IMR-90 (cell line): ENCODE results near the gene PLPP3. TPM values are rescaled to one million over a fixed set of nuclear protein-coding genes. Genes with fewer than 3 reads are reported as not detected.

Experiments used
- ATAC-seq: fragments of 200-7000 bp; cut with Tn5 transposase; 2 replicates; pipeline ENCODE4 v1.9.1; 2020; ENCODE audit warnings: low read depth, mild to moderate bottlenecking, moderate library complexity
- BruUV-seq: library from RNA; stranded (reverse); fragments of 400-500 nt; replicated peaks from 2 replicates; lab custom pipeline; 2021; lab: Mats Ljungman, UMichigan
- CTCF ChIA-PET: fragments of 300-600 bp; formaldehyde crosslinking; extraction: SDS; loops from one replicate; lab custom pipeline; 2021; ENCODE audit warnings: antibody characterized with exemption; lab: Yijun Ruan, JAX
- POLR2A ChIA-PET: fragments of 300-600 bp; sonication (Branson Sonifier 250); formaldehyde crosslinking; loops from one replicate; lab custom pipeline; 2022; ENCODE audit warnings: antibody characterized with exemption; ENCODE audit not compliant: unreplicated experiment; lab: Charles Lee
- DNase-seq: peaks from one replicate; pipeline ENCODE4 v3.0.0; 2013
- H2AFZ ChIP-seq: replicated peaks from 2 replicates; pipeline ENCODE3; 2013; ENCODE audit warnings: low read length, mild to moderate bottlenecking; ENCODE audit not compliant: poor library complexity
- H2AK5ac ChIP-seq: 2 replicates; pipeline ENCODE4 v1.6.1; 2013; ENCODE audit warnings: low read depth, low read length, inconsistent platforms
- H2AK9ac ChIP-seq: replicated peaks from 2 replicates; pipeline ENCODE3; 2013; ENCODE audit warnings: mild to moderate bottlenecking, low read depth, low read length, moderate library complexity; ENCODE audit not compliant: poor library complexity
- H2BK120ac ChIP-seq: 2 replicates; pipeline ENCODE4 v1.6.1; 2013; ENCODE audit warnings: low read depth, low read length, inconsistent platforms
- H2BK15ac ChIP-seq: 3 replicates; pipeline ENCODE4 v1.6.1; 2013; ENCODE audit warnings: low read depth, low read length, inconsistent platforms
- H2BK20ac ChIP-seq: 2 replicates; pipeline ENCODE4 v1.6.1; 2013; ENCODE audit warnings: low read depth, mild to moderate bottlenecking, inconsistent platforms, low read length, moderate library complexity
- H2BK5ac ChIP-seq: 2 replicates; pipeline ENCODE4 v1.6.1; 2013; ENCODE audit warnings: mild to moderate bottlenecking, low read depth, low read length, inconsistent platforms; ENCODE audit not compliant: poor library complexity, severe bottlenecking
- H3K14ac ChIP-seq: replicated peaks from 2 replicates; pipeline ENCODE4 v1.6.1; 2013; ENCODE audit warnings: low read depth, low read length, inconsistent platforms
- H3K18ac ChIP-seq: 2 replicates; pipeline ENCODE4 v1.6.1; 2013; ENCODE audit warnings: low read depth, low read length, control low read depth
- H3K23ac ChIP-seq: 2 replicates; pipeline ENCODE4 v1.6.1; 2013; ENCODE audit warnings: low read depth, low read length, inconsistent platforms
- H3K27ac ChIP-seq: 2 replicates; pipeline ENCODE4 v1.5.1; 2013; ENCODE audit warnings: mild to moderate bottlenecking, control low read depth, low read length; ENCODE audit not compliant: insufficient read depth
- H3K27me3 ChIP-seq: 2 replicates; pipeline ENCODE4 v1.6.1; 2013; ENCODE audit warnings: low read length; ENCODE audit not compliant: control insufficient read depth, insufficient read depth
- H3K36me3 ChIP-seq: 2 replicates; pipeline ENCODE4 v1.6.1; 2013; ENCODE audit warnings: low read length, mixed read lengths; ENCODE audit not compliant: control insufficient read depth, insufficient read depth
- H3K4ac ChIP-seq: 2 replicates; pipeline ENCODE4 v1.6.1; 2013; ENCODE audit warnings: low read depth, low read length, inconsistent platforms
- H3K4me1 ChIP-seq: 2 replicates; pipeline ENCODE4 v1.6.1; 2013; ENCODE audit warnings: low read length, mixed read lengths; ENCODE audit not compliant: control insufficient read depth, insufficient read depth
- H3K4me2 ChIP-seq: 2 replicates; pipeline ENCODE4 v1.6.1; 2013; ENCODE audit warnings: low read depth, mild to moderate bottlenecking, control low read depth, low read length, moderate library complexity
- H3K4me3 ChIP-seq: 2 replicates; pipeline ENCODE4 v1.5.1; 2013; ENCODE audit warnings: low read depth, mild to moderate bottlenecking, control low read depth, low read length, moderate library complexity; ENCODE audit not compliant: insufficient read depth
- H3K56ac ChIP-seq: 2 replicates; pipeline ENCODE4 v1.6.1; 2013; ENCODE audit warnings: low read length, inconsistent platforms; ENCODE audit not compliant: insufficient read depth; ENCODE audit errors: extremely low read depth
- H3K79me1 ChIP-seq, 2 experiments: 2 replicates each; pipeline ENCODE4 v1.6.1; 2013; ENCODE audit warnings: low read length in 2 of 2, inconsistent platforms in 1 of 2, low read depth in 1 of 2
- H3K9ac ChIP-seq: 2 replicates; pipeline ENCODE4 v1.6.1; 2013; ENCODE audit warnings: low read depth, low read length, control low read depth
- H3K9me1 ChIP-seq: 2 replicates; pipeline ENCODE4 v1.6.1; 2013; ENCODE audit warnings: low read length, inconsistent platforms; ENCODE audit not compliant: insufficient read depth
- H3K9me3 ChIP-seq: 2 replicates; pipeline ENCODE4 v1.6.1; 2013; ENCODE audit warnings: low read length; ENCODE audit not compliant: control insufficient read depth, insufficient read depth
- H4K20me1 ChIP-seq: 2 replicates; pipeline ENCODE4 v1.6.1; 2013; ENCODE audit warnings: low read length, inconsistent platforms; ENCODE audit not compliant: insufficient read depth
- H4K5ac ChIP-seq: 2 replicates; pipeline ENCODE4 v1.6.1; 2013; ENCODE audit warnings: mild to moderate bottlenecking, low read depth, low read length, control low read depth
- H4K8ac ChIP-seq, 2 experiments: 2 replicates each; pipeline ENCODE4 v1.6.1; 2013; ENCODE audit warnings: low read depth in 2 of 2, low read length in 2 of 2, control low read depth in 1 of 2, inconsistent platforms in 1 of 2
- H4K91ac ChIP-seq: 2 replicates; pipeline ENCODE4 v1.6.1; 2013; ENCODE audit warnings: low read depth, low read length, inconsistent platforms; ENCODE audit not compliant: insufficient read depth
- BHLHE40 ChIP-seq: fragments of 150-350 bp; IDR thresholded peaks from 2 replicates; pipeline ENCODE4 v1.6.1; 2016; ENCODE audit warnings: mild to moderate bottlenecking, low read depth, low read length
- MXI1 ChIP-seq: IDR thresholded peaks from 2 replicates; pipeline ENCODE4 v1.6.1; 2012; ENCODE audit warnings: low read depth, mild to moderate bottlenecking, low read length, moderate library complexity, borderline replicate concordance
- RAD21 ChIP-seq: IDR thresholded peaks from 2 replicates; pipeline ENCODE4 v1.6.1; 2012; ENCODE audit warnings: low read length, improper control_type of control experiment
- RCOR1 ChIP-seq: IDR thresholded peaks from 2 replicates; pipeline ENCODE4 v1.6.1; 2012; ENCODE audit warnings: mild to moderate bottlenecking, low read length, improper control_type of control experiment; ENCODE audit not compliant: insufficient replicate concordance
- WGBS, 2 experiments: methylation state at CpG; one replicate each; pipeline versions ENCODE4 v1.1.5 to v1.1.7; 2013; ENCODE audit warnings: missing lambda C conversion rate in 2 of 2; ENCODE audit not compliant: insufficient read length in 1 of 2; ENCODE audit errors: extremely low coverage in 2 of 2; 5-methylcytosine and 5-hydroxymethylcytosine counted together
- dilution Hi-C: fragments of 300-500 bp; cut with HindIII; formaldehyde crosslinking; loops from one replicate; pipeline ENCODE4 v1.14.3; 2018; ENCODE audit warnings: low sequenced_read_pairs; ENCODE audit not compliant: unreplicated experiment
- in situ Hi-C: fragments of 300-500 bp; cut with MboI; formaldehyde crosslinking; loops from 3 replicates; pipeline ENCODE4 v1.14.3; 2019; ENCODE audit warnings: low sequenced_read_pairs, inconsistent platforms, mixed read lengths
- intact Hi-C: fragments of 100-400 bp; cut with micrococcal nuclease; formaldehyde crosslinking; loops from 2 replicates; pipeline ENCODE4 v1.10.0; 2022
- polyA plus RNA-seq, 3 experiments: library from polyadenylated mRNA; depleted of rRNA; stranded (reverse); fragments of >200 nt; gene quantifications; 2 replicates each; pipeline ENCODE4 v1.2.3, GENCODE V29; 2012; ENCODE audit warnings: low replicate concordance in 1 of 3
- total RNA-seq: library from RNA; depleted of rRNA; stranded (reverse); fragments of >200 nt; gene quantifications from 2 replicates; pipeline ENCODE4 v1.2.3, GENCODE V29; 2012
- TF ChIP-seq, protein P1 (sequence below): fragments of 150-350 bp; IDR thresholded peaks from 2 replicates; pipeline ENCODE4 v1.6.1; 2017; ENCODE audit warnings: mild to moderate bottlenecking, antibody characterized with exemption, low read length, low read depth
- TF ChIP-seq, protein P2 (sequence below): conservative IDR thresholded peaks from 2 replicates; pipeline ENCODE4 v1.5.1; 2012; ENCODE audit warnings: mild to moderate bottlenecking, low read depth, low read length, improper control_type of control experiment
- TF ChIP-seq, protein P3 (sequence below): fragments of 150-350 bp; IDR thresholded peaks from 2 replicates; pipeline ENCODE4 v1.6.1; 2016; ENCODE audit warnings: low read depth, mild to moderate bottlenecking, low read length, moderate library complexity, borderline replicate concordance

The PLPP3 gene
- total and polyA plus RNA-seq, 2 of the 4 experiments (the other 2 are of a cell fraction) = 49.9 to 56.6 TPM

DNA sequence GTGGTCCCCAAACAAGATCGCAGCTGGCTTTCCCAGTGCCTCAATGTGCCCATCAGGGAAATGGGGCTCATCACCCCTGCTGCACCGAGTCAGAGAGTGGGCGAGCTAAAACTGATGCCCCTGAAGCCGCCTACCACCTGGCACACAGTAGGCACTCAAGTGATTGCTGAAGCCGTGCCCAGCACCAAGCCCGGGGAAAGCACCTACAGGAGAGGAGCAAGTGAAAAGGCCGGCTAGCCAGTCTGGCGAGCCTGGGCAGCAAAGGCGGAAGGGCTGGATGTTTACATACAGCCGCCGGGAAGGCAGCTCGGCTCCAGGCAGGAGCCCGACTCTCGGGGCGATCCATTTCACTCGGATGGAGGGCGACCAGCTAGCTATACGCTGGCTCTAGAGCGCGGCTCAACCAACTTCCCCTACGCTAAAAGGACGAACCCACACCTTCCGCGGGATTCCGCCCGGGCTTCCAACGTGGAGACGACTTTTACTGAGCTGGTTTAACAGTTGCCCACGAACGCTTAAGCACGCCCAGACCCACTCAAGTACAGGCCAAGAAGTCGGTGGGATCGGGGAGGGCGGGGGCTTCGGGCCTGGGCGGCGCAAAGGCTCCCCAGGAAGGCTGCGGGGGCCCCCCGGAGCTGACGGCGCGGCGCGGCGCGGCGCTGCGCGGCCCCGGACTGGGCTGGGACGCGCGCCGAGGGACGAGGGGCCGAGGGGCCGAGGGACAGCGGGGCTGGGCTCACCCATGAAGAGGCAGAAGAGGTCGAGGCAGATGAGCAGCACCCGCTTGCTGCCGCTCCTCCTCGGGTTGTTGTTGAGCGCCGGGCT lies 1.0 kb downstream of the PLPP3 start:
- peak overlapping the region; percentile 95 for H3K4me2 ChIP-seq
- peak overlapping the region; percentile 79 for H3K27ac ChIP-seq
- H3K9me3 ChIP-seq = no peaks in the 10 kb centered on the region
- H4K91ac ChIP-seq = peak overlapping the region; percentile 58; the same call in 1 of the 2 replicates
- H4K5ac ChIP-seq = peak overlapping the region; percentile 16
- H3K23ac ChIP-seq = peak overlapping the region; percentile 99
- peak overlapping the region; percentile 92 for H3K14ac ChIP-seq
- intact Hi-C loops (loop anchor here (2.0 to 10.0 kb wide), 9 partner anchors 66 to 854 kb away; no protein-coding TSS in a partner anchor), dilution Hi-C loops (loop anchor here (25.0 kb wide), 1 partner anchor 1291 kb away; no protein-coding TSS in a partner anchor), in situ Hi-C loops (loop anchor here (10.0 kb wide), 1 partner anchor 844 kb away; no protein-coding TSS in a partner anchor)
- peak overlapping the region; percentile 91 for H2AK9ac ChIP-seq
- ChIA-PET POLR2A (no interaction called here), CTCF (interaction anchor here (0.6 to 1.6 kb wide), 4 partner anchors 463 to 1188 kb away, joined by 3 to 5 read pairs (median 4); no protein-coding TSS in a partner anchor)
- no peaks in the 10 kb centered on the region for H3K27me3 ChIP-seq
- H3K9ac ChIP-seq = peak overlapping the region; percentile 97
- peaks cover 49% of the 10 kb centered on the region for H4K20me1 ChIP-seq
- peak; percentile 19 for ATAC-seq
- peak overlapping the region; percentile 69 for H3K56ac ChIP-seq
- H3K4me3 ChIP-seq = peak overlapping the region; percentile 81
- peak overlapping the region; percentile 35 for H3K18ac ChIP-seq
- H3K4me1 ChIP-seq = peaks cover 8% of the 10 kb centered on the region
- H2BK120ac ChIP-seq = peak overlapping the region; percentile 35
- peaks cover 15 to 41% of the 10 kb centered on the region in 2 experiments for H3K79me1 ChIP-seq
- H3K36me3 ChIP-seq = peaks cover 21% of the 10 kb centered on the region
- BruUV-seq = no TSS peak
- peak; percentile 61 for DNase-seq
- peak overlapping the region; percentile 80 for H2AFZ ChIP-seq
- no peaks in the 10 kb centered on the region for H3K9me1 ChIP-seq
- 0% methylated on average over 38 of the region's 64 CpGs; no CpG with 5 or more reads in 1 of the 2 experiments for WGBS, 2 experiments
- peak overlapping the region; percentile 36 for H2AK5ac ChIP-seq
- H3K4ac ChIP-seq = peak overlapping the region; percentile 73
- TF ChIP-seq, protein P1, sequence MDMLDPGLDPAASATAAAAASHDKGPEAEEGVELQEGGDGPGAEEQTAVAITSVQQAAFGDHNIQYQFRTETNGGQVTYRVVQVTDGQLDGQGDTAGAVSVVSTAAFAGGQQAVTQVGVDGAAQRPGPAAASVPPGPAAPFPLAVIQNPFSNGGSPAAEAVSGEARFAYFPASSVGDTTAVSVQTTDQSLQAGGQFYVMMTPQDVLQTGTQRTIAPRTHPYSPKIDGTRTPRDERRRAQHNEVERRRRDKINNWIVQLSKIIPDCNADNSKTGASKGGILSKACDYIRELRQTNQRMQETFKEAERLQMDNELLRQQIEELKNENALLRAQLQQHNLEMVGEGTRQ = no peak
- TF ChIP-seq RCOR1 (peak; percentile 64), MXI1 (no peak), RAD21 (0 out of 2 replicates have a peak, but pooled peaks have one; percentile 1), BHLHE40 (no peak)
- TF ChIP-seq, protein P2, sequence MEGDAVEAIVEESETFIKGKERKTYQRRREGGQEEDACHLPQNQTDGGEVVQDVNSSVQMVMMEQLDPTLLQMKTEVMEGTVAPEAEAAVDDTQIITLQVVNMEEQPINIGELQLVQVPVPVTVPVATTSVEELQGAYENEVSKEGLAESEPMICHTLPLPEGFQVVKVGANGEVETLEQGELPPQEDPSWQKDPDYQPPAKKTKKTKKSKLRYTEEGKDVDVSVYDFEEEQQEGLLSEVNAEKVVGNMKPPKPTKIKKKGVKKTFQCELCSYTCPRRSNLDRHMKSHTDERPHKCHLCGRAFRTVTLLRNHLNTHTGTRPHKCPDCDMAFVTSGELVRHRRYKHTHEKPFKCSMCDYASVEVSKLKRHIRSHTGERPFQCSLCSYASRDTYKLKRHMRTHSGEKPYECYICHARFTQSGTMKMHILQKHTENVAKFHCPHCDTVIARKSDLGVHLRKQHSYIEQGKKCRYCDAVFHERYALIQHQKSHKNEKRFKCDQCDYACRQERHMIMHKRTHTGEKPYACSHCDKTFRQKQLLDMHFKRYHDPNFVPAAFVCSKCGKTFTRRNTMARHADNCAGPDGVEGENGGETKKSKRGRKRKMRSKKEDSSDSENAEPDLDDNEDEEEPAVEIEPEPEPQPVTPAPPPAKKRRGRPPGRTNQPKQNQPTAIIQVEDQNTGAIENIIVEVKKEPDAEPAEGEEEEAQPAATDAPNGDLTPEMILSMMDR = no peak
- TF ChIP-seq, protein P3, sequence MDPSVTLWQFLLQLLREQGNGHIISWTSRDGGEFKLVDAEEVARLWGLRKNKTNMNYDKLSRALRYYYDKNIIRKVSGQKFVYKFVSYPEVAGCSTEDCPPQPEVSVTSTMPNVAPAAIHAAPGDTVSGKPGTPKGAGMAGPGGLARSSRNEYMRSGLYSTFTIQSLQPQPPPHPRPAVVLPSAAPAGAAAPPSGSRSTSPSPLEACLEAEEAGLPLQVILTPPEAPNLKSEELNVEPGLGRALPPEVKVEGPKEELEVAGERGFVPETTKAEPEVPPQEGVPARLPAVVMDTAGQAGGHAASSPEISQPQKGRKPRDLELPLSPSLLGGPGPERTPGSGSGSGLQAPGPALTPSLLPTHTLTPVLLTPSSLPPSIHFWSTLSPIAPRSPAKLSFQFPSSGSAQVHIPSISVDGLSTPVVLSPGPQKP = no peak
- no peak overlapping the region for H2BK20ac ChIP-seq
- peak overlapping the region; percentile 12 to 61; a peak in 2 of 4 replicates for H4K8ac ChIP-seq
- no peak overlapping the region; the same call in 2 of the 3 replicates for H2BK15ac ChIP-seq
- peak overlapping the region; percentile 55 for H2BK5ac ChIP-seq
